ENCODE measurements around the gene ALAD. TPM values are rescaled to one million over a fixed set of nuclear protein-coding genes. Genes with fewer than 3 reads are reported as not detected.

ALAD gene
- total RNA-seq, 1 experiment from 2014 or later, result 8.9 TPM

- BruUV-seq (replicated peaks), result no TSS peak
- Histone ChIP-seq H3K36me3 (ENCODE audit: control insufficient read depth, insufficient read depth, low read length) (no peaks in the 10 kb centered on the region; the same call in 1 of the 2 replicates), H3K4me3 (ENCODE audit: low read depth in 2 of 2, low read length in 2 of 2) (no peak overlapping the region), H3K9me3 (ENCODE audit: control insufficient read depth, insufficient read depth, low read depth, low read length) (no peaks in the 10 kb centered on the region), H3K4me1 (ENCODE audit: control insufficient read depth, insufficient read depth, low read length) (no peaks in the 10 kb centered on the region), H3K27me3 (ENCODE audit: control insufficient read depth, insufficient read depth, low read length) (no peaks in the 10 kb centered on the region), H3K27ac (ENCODE audit: low read length) (no peak overlapping the region)
- intact Hi-C loops (cut with micrococcal nuclease; ENCODE audit: unreplicated experiment), result no loop called here
- TF ChIP-seq, protein P1, sequence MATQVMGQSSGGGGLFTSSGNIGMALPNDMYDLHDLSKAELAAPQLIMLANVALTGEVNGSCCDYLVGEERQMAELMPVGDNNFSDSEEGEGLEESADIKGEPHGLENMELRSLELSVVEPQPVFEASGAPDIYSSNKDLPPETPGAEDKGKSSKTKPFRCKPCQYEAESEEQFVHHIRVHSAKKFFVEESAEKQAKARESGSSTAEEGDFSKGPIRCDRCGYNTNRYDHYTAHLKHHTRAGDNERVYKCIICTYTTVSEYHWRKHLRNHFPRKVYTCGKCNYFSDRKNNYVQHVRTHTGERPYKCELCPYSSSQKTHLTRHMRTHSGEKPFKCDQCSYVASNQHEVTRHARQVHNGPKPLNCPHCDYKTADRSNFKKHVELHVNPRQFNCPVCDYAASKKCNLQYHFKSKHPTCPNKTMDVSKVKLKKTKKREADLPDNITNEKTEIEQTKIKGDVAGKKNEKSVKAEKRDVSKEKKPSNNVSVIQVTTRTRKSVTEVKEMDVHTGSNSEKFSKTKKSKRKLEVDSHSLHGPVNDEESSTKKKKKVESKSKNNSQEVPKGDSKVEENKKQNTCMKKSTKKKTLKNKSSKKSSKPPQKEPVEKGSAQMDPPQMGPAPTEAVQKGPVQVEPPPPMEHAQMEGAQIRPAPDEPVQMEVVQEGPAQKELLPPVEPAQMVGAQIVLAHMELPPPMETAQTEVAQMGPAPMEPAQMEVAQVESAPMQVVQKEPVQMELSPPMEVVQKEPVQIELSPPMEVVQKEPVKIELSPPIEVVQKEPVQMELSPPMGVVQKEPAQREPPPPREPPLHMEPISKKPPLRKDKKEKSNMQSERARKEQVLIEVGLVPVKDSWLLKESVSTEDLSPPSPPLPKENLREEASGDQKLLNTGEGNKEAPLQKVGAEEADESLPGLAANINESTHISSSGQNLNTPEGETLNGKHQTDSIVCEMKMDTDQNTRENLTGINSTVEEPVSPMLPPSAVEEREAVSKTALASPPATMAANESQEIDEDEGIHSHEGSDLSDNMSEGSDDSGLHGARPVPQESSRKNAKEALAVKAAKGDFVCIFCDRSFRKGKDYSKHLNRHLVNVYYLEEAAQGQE (IDR thresholded peaks at IDR 0.05; ENCODE audit: insufficient read depth in 1 of 2, low read depth in 2 of 2, low read length in 1 of 2), result no peak
- TF ChIP-seq POLR2AphosphoS5 (IDR thresholded peaks at IDR 0.05; ENCODE audit: low read depth, low read length), result no peak
- POLR2A ChIA-PET, result no interaction called here
- DNase-seq (ENCODE audit: low read depth, low spot score) (no peak), ATAC-seq (no peak)
- in situ Hi-C loops (cut with HindIII; ENCODE audit: low pct_unique_long_range_greater_than_20kb, low sequenced_read_pairs), result no loop called here
- CTCF ChIA-PET, result no interaction called here
Measured at GRCh38 chr9:113398796-113399195, 2.3 kb downstream of the ALAD start.

- POLR2A ChIA-PET, result no interaction called here
- H3K36me3 ChIP-seq (ENCODE audit: control insufficient read depth, insufficient read depth, low read length), result no peaks in the 10 kb centered on the region; the same call in 1 of the 2 replicates
- intact Hi-C loops (cut with micrococcal nuclease; ENCODE audit: unreplicated experiment) (no loop called here), in situ Hi-C loops (cut with HindIII; ENCODE audit: low pct_unique_long_range_greater_than_20kb, low sequenced_read_pairs) (no loop called here)
- H3K27ac ChIP-seq (ENCODE audit: low read length), result no peak overlapping the region
- H3K4me3 ChIP-seq (ENCODE audit: low read depth in 2 of 2, low read length in 2 of 2), result no peak overlapping the region
- ATAC-seq (no peak), DNase-seq (ENCODE audit: low read depth, low spot score) (no peak)
- no peaks in the 10 kb centered on the region for H3K4me1 ChIP-seq (ENCODE audit: control insufficient read depth, insufficient read depth, low read length)
- CTCF ChIA-PET, result interaction anchor here (0.6 kb wide), 1 partner anchor 42 kb away, joined by 3 read pairs; no protein-coding TSS in a partner anchor
- H3K27me3 ChIP-seq (ENCODE audit: control insufficient read depth, insufficient read depth, low read length), result no peaks in the 10 kb centered on the region
- no TSS peak for BruUV-seq (replicated peaks)
- H3K9me3 ChIP-seq (ENCODE audit: control insufficient read depth, insufficient read depth, low read depth, low read length), result no peaks in the 10 kb centered on the region
- TF ChIP-seq SIN3A (IDR thresholded peaks at IDR 0.05; ENCODE audit: borderline replicate concordance, insufficient read depth, low read depth, low read length), result no peak
- TF ChIP-seq, protein P1 (IDR thresholded peaks at IDR 0.05; ENCODE audit: insufficient read depth in 1 of 2, low read depth in 2 of 2, low read length in 1 of 2), result no peak
- no peak for TF ChIP-seq TCF7L2 (IDR thresholded peaks at IDR 0.05; ENCODE audit: low read depth, low read length)
- TF ChIP-seq POLR2AphosphoS5 (IDR thresholded peaks at IDR 0.05; ENCODE audit: low read depth, low read length), result no peak
- no peak for TF ChIP-seq CTCF (IDR thresholded peaks at IDR 0.05)
Measured at GRCh38 chr9:113397203-113397631, 3.9 kb downstream of the ALAD start.

Data from Panc1 (cell line).